ENCODE measurements around the gene C10orf67.

DNA sequence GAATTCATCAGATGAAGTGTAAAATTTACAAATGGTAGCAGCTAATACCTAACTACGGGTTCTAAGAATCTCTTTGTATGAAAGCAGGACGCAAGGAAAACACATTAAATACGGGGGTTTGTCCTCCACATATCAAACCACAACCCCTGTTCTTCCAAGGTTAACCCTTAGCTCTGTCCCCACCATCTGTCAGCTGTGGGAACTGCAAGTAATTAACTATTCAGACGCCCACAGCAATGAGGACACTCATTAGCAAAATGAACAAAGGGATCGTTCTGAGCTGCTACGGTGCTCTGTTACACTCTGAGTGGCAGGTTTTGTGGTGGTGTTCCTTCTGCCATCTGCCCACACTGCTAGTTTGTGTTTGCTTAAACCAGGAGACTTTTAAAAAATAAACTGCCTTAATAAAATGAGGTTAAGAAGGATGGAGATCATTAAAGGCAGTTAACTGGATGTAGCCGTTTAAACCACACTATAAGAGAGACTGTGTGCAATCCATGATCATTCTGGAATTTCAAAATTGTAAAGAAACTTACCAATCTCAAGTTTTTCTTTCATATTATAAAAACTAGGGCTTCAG is 51.4 kb downstream of the C10orf67 start:
- TF ChIP-seq EZH2 (IDR thresholded peaks at IDR 0.05; ENCODE audit: borderline replicate concordance, insufficient read depth, low read length, poor library complexity, severe bottlenecking) (no peak), SMC3 (conservative IDR thresholded peaks at IDR 0.05; ENCODE audit: poor library complexity) (peak; percentile 45), EP300 (conservative IDR thresholded peaks at IDR 0.05; ENCODE audit: poor library complexity, severe bottlenecking) (no peak)
- TF ChIP-seq, protein P1, sequence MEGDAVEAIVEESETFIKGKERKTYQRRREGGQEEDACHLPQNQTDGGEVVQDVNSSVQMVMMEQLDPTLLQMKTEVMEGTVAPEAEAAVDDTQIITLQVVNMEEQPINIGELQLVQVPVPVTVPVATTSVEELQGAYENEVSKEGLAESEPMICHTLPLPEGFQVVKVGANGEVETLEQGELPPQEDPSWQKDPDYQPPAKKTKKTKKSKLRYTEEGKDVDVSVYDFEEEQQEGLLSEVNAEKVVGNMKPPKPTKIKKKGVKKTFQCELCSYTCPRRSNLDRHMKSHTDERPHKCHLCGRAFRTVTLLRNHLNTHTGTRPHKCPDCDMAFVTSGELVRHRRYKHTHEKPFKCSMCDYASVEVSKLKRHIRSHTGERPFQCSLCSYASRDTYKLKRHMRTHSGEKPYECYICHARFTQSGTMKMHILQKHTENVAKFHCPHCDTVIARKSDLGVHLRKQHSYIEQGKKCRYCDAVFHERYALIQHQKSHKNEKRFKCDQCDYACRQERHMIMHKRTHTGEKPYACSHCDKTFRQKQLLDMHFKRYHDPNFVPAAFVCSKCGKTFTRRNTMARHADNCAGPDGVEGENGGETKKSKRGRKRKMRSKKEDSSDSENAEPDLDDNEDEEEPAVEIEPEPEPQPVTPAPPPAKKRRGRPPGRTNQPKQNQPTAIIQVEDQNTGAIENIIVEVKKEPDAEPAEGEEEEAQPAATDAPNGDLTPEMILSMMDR (IDR thresholded peaks at IDR 0.05; ENCODE audit: poor library complexity, severe bottlenecking): peak; percentile 60
